ENCODE measurements around the gene WDFY1. TPM values are rescaled to one million over a fixed set of nuclear protein-coding genes. Genes with fewer than 3 reads are reported as not detected.

The WDFY1 gene
- total and polyA plus RNA-seq, 2 donors (not counting 1 experiment from before 2014, with no cell fraction given), result 28.8 to 76.0 TPM

GRCh38 chr2:223896833-223897311 lies 48.3 kb downstream of the WDFY1 start:
- POLR2A ChIA-PET, result interaction anchor here (1.0 to 1.8 kb wide), 2 partner anchors 59 to 61 kb away, joined by 3 to 7 read pairs; partner anchors contain the start of gene AP1S3
- H3K27me3 ChIP-seq (replicated peaks in 1 of 4; ENCODE audit: control extremely low read depth in 1 of 4, control insufficient read depth in 3 of 4, insufficient read depth in 4 of 4, low read length in 3 of 4), result no peaks in the 10 kb centered on the region
- peak overlapping the region; percentile 93 for H3K27ac Mint-ChIP-seq
- H2AFZ ChIP-seq (ENCODE audit: insufficient read depth, low read depth, low read length, poor library complexity, severe bottlenecking), result peak overlapping the region; percentile 51
- H3K4me1 ChIP-seq (ENCODE audit: control insufficient read depth in 2 of 2, insufficient read depth in 2 of 2, low read length in 2 of 2), result peaks cover 56 to 57% of the 10 kb centered on the region in 2 donors
- no peaks in the 10 kb centered on the region for H3K9me3 ChIP-seq (ENCODE audit: control extremely low read depth in 1 of 3, control insufficient read depth in 2 of 3, insufficient read depth in 1 of 3, low read length in 2 of 3)
- TF ChIP-seq CTCF (IDR thresholded peaks at IDR 0.05) (no peak), EZH2 (IDR thresholded peaks at IDR 0.05; ENCODE audit: borderline replicate concordance, insufficient read depth, low read depth, low read length, poor library complexity, severe bottlenecking) (no peak)
- intact Hi-C loops (cut with micrococcal nuclease), result loop anchor here (5.0 to 10.0 kb wide), 3 partner anchors 112 to 1040 kb away; no protein-coding TSS in a partner anchor
- H3K36me3 ChIP-seq (replicated peaks in 1 of 2; ENCODE audit: control extremely low read depth in 1 of 2, control insufficient read depth in 1 of 2, extremely low read depth in 1 of 2, insufficient read depth in 2 of 2, low read length in 1 of 2), result peaks cover 8 to 12% of the 10 kb centered on the region in 2 experiments
- H3K4me3 ChIP-seq (ENCODE audit: control extremely low read depth in 1 of 5, extremely low read depth in 1 of 5, insufficient read depth in 1 of 5, low read depth in 2 of 5, low read length in 4 of 5), result peak overlapping the region in 3 of 5 experiments; percentile 22 to 27 (median 25)
- peaks cover 67% of the 10 kb centered on the region for H3K4me1 Mint-ChIP-seq
- H3K9ac ChIP-seq (ENCODE audit: low read length), result peak overlapping the region; percentile 45
- H3K4me3 Mint-ChIP-seq, result peak overlapping the region; percentile 86
- peak overlapping the region; percentile 59 for H3K4me2 ChIP-seq (replicated peaks; ENCODE audit: low read depth, low read length, poor library complexity, severe bottlenecking)
- H3K79me2 ChIP-seq (ENCODE audit: control insufficient read depth, insufficient read depth, low read length), result peaks cover 5% of the 10 kb centered on the region
- ATAC-seq (ENCODE audit: low read depth), result peak; percentile 44
- no peaks in the 10 kb centered on the region for H3K27me3 Mint-ChIP-seq
- CTCF ChIA-PET, result interaction anchor here (0.6 to 2.1 kb wide), 6 partner anchors 10 to 73 kb away, joined by 3 to 8 read pairs (median 6); partner anchors contain the start of gene WDFY1
- H3K9me3 Mint-ChIP-seq (ENCODE audit: insufficient read depth), result no peaks in the 10 kb centered on the region
- peak; percentile 74 for DNase-seq
- 50% methylated on average over 1 of the region's 4 CpGs for WGBS (ENCODE audit: insufficient coverage)
- H3K27ac ChIP-seq (ENCODE audit: low read length in 2 of 2), result peak overlapping the region; percentile 90 to 91
- no peaks in the 10 kb centered on the region for H4K20me1 ChIP-seq (ENCODE audit: control insufficient read depth, insufficient read depth, low read length, poor library complexity, severe bottlenecking)

- peak overlapping the region; percentile 90 to 91 for H3K27ac ChIP-seq (ENCODE audit: low read length in 2 of 2)
- CTCF ChIA-PET, result interaction anchor here (0.7 to 2.2 kb wide), 7 partner anchors 9 to 63 kb away, joined by 3 to 9 read pairs (median 4); no protein-coding TSS in a partner anchor
- intact Hi-C loops (cut with micrococcal nuclease), result loop anchor here (1.0 to 10.0 kb wide), 6 partner anchors 50 to 1042 kb away; partner anchors contain the start of genes MRPL44 and WDFY1
Observed at GRCh38 chr2:223894968-223895367, 50.2 kb downstream of the WDFY1 start.

More at GRCh38 chr2:223894968-223895367, 50.2 kb downstream of the WDFY1 start:
- Histone ChIP-seq H3K79me2 (ENCODE audit: control insufficient read depth, insufficient read depth, low read length) (no peaks in the 10 kb centered on the region), H3K4me1 (ENCODE audit: control insufficient read depth in 2 of 2, insufficient read depth in 2 of 2, low read length in 2 of 2) (peaks cover 67 to 71% of the 10 kb centered on the region in 2 donors), H3K9me3 (ENCODE audit: control extremely low read depth in 1 of 3, control insufficient read depth in 2 of 3, insufficient read depth in 1 of 3, low read length in 2 of 3) (no peaks in the 10 kb centered on the region), H4K20me1 (ENCODE audit: control insufficient read depth, insufficient read depth, low read length, poor library complexity, severe bottlenecking) (no peaks in the 10 kb centered on the region), H2AFZ (ENCODE audit: insufficient read depth, low read depth, low read length, poor library complexity, severe bottlenecking) (peak overlapping the region; percentile 37), H3K4me2 (replicated peaks; ENCODE audit: low read depth, low read length, poor library complexity, severe bottlenecking) (peak overlapping the region; percentile 69), H3K4me3 (ENCODE audit: control extremely low read depth in 1 of 5, extremely low read depth in 1 of 5, insufficient read depth in 1 of 5, low read depth in 2 of 5, low read length in 4 of 5) (peak overlapping the region in 1 of 5 experiments; percentile 16), H3K27me3 (replicated peaks in 1 of 4; ENCODE audit: control extremely low read depth in 1 of 4, control insufficient read depth in 3 of 4, insufficient read depth in 4 of 4, low read length in 3 of 4) (no peaks in the 10 kb centered on the region), H3K36me3 (replicated peaks in 1 of 2; ENCODE audit: control extremely low read depth in 1 of 2, control insufficient read depth in 1 of 2, extremely low read depth in 1 of 2, insufficient read depth in 2 of 2, low read length in 1 of 2) (peaks cover under 1 to 11% of the 10 kb centered on the region in 2 experiments), H3K9ac (ENCODE audit: low read length) (peak overlapping the region; percentile 41)
- peak overlapping the region; percentile 72 for H3K4me3 Mint-ChIP-seq
- no peak for DNase-seq
- POLR2A ChIA-PET, result interaction anchor here (0.8 to 1.5 kb wide), 5 partner anchors 13 to 62 kb away, joined by 3 to 8 read pairs (median 3); partner anchors contain the start of gene WDFY1
- H3K27ac Mint-ChIP-seq, result peak overlapping the region; percentile 93
- no peak for ATAC-seq (ENCODE audit: low read depth)
- H3K9me3 Mint-ChIP-seq (ENCODE audit: insufficient read depth), result no peaks in the 10 kb centered on the region
- H3K27me3 Mint-ChIP-seq, result no peaks in the 10 kb centered on the region
- 100% methylated on average over 1 of the region's 1 CpG for WGBS (ENCODE audit: insufficient coverage)
- TF ChIP-seq EZH2 (IDR thresholded peaks at IDR 0.05; ENCODE audit: borderline replicate concordance, insufficient read depth, low read depth, low read length, poor library complexity, severe bottlenecking) (no peak), CTCF (IDR thresholded peaks at IDR 0.05) (no peak)
- H3K4me1 Mint-ChIP-seq, result peaks cover 73% of the 10 kb centered on the region

Data from B cell (primary cell).